DND-41 (cell line): ENCODE measurements around the gene FNDC4.

Experiments
- ATAC-seq: fragments of 200-7000 bp; cut with Tn5 transposase; 3 replicates; pipeline ENCODE4 v1.9.1; 2021; ENCODE audit warnings: low read depth; ENCODE audit not compliant: insufficient read depth
- DNase-seq: peaks from one replicate; pipeline ENCODE4 v3.0.0-alpha.2; 2020
- H2AFZ ChIP-seq: 2 replicates; pipeline ENCODE4 v1.6.0; 2012; ENCODE audit warnings: low read depth, low read length
- H3K27ac ChIP-seq: 2 replicates; pipeline ENCODE4 v1.5.1; 2012; ENCODE audit warnings: low read length, inconsistent platforms
- H3K27me3 ChIP-seq: fragments of 200-600 bp; sonication (generic); 2 replicates; pipeline ENCODE4 v1.6.0; 2012; ENCODE audit warnings: low read length, mild to moderate bottlenecking, inconsistent platforms; ENCODE audit not compliant: insufficient read depth, poor library complexity
- H3K36me3 ChIP-seq: 2 replicates; pipeline ENCODE4 v1.5.1; 2012; ENCODE audit warnings: low read length, inconsistent platforms; ENCODE audit not compliant: insufficient read depth
- H3K4me1 ChIP-seq: 2 replicates; pipeline ENCODE4 v1.5.1; 2012; ENCODE audit warnings: mild to moderate bottlenecking, low read length; ENCODE audit not compliant: insufficient read depth
- H3K4me2 ChIP-seq: 2 replicates; pipeline ENCODE4 v1.6.0; 2012; ENCODE audit warnings: mild to moderate bottlenecking, moderate library complexity, low read length, inconsistent platforms; ENCODE audit not compliant: insufficient read depth
- H3K4me3 ChIP-seq, 2 experiments: fragments of 200-600 bp in 1 of 2; shearing (Covaris generic) in 1 of 2; 2 replicates each; pipeline ENCODE4 v1.5.1; 2012 to 2016; ENCODE audit warnings: inconsistent platforms in 2 of 2, low read length in 2 of 2, mild to moderate bottlenecking in 2 of 2, low read depth in 1 of 2, moderate library complexity in 1 of 2
- H3K79me2 ChIP-seq: 2 replicates; pipeline ENCODE4 v1.6.0; 2012; ENCODE audit warnings: low read length, inconsistent platforms; ENCODE audit not compliant: insufficient read depth
- H3K9ac ChIP-seq: 2 replicates; pipeline ENCODE4 v1.6.0; 2012; ENCODE audit warnings: low read depth, mild to moderate bottlenecking, inconsistent platforms, low read length, moderate library complexity
- H3K9me3 ChIP-seq: 2 replicates; pipeline ENCODE4 v1.5.1; 2012; ENCODE audit warnings: low read length, moderate library complexity, mild to moderate bottlenecking, inconsistent platforms; ENCODE audit not compliant: insufficient read depth, severe bottlenecking
- H4K20me1 ChIP-seq: 2 replicates; pipeline ENCODE4 v1.6.0; 2012; ENCODE audit warnings: low read length; ENCODE audit not compliant: insufficient read depth
- CTCF ChIP-seq: IDR thresholded peaks from 2 replicates; pipeline ENCODE4 v1.5.1; 2012; ENCODE audit warnings: borderline replicate concordance, low read length, moderate library complexity, mild to moderate bottlenecking; ENCODE audit not compliant: poor library complexity, severe bottlenecking; ENCODE audit errors: extremely low read depth
- EZH2 ChIP-seq: IDR thresholded peaks from 3 replicates; pipeline ENCODE4 v1.6.1; 2012; ENCODE audit warnings: borderline replicate concordance, low read depth, mild to moderate bottlenecking, moderate library complexity, low read length, inconsistent platforms; ENCODE audit not compliant: severe bottlenecking

FNDC4 gene

GRCh38 chr2:27489498-27490397, 5.3 kb downstream of the FNDC4 start, which contains the start of gene IFT172:
TSS of gene IFT172 (minus strand) at chr2:27489743. CDS start at chr2:27489653, 90 bp downstream.
- no peaks in the 10 kb centered on the region for H4K20me1 ChIP-seq
- ATAC-seq (no peak), DNase-seq (no peak)
- no peak within 1 kb of the TSS for H3K9ac ChIP-seq
- no peak within 1 kb of the TSS for H3K27ac ChIP-seq
- no peak within 1 kb of the TSS for H3K4me3 ChIP-seq
- H3K27me3 ChIP-seq = peaks cover 6% of the 10 kb centered on the region
- no peaks in the 10 kb centered on the region for H3K36me3 ChIP-seq
- TF ChIP-seq CTCF = no peak
- TF ChIP-seq EZH2 = no peak
- no peaks in the 10 kb centered on the region for H3K79me2 ChIP-seq
- H2AFZ ChIP-seq = no peak within 1 kb of the TSS
- H3K4me1 ChIP-seq = no peaks in the 10 kb centered on the region
- H3K4me2 ChIP-seq = no peak within 1 kb of the TSS
- no peaks in the 10 kb centered on the region for H3K9me3 ChIP-seq

- TF ChIP-seq EZH2 (no peak), CTCF (no peak)
- Histone ChIP-seq H2AFZ (no peak overlapping the region), H3K4me3 (no peak overlapping the region), H3K9ac (no peak overlapping the region), H3K4me2 (no peak overlapping the region), H3K36me3 (no peaks in the 10 kb centered on the region), H3K9me3 (no peaks in the 10 kb centered on the region), H3K27me3 (peaks cover 6% of the 10 kb centered on the region), H3K27ac (no peak overlapping the region), H4K20me1 (no peaks in the 10 kb centered on the region), H3K4me1 (no peaks in the 10 kb centered on the region), H3K79me2 (no peaks in the 10 kb centered on the region)
- ATAC-seq (no peak), DNase-seq (no peak)
Measured at GRCh38 chr2:27489118-27489497, 5.9 kb downstream of the FNDC4 start.

- TF ChIP-seq EZH2 = no peak
- no peaks in the 10 kb centered on the region for H3K4me1 ChIP-seq
- no peak overlapping the region for H2AFZ ChIP-seq
- H3K27ac ChIP-seq = no peak overlapping the region
- DNase-seq (no peak), ATAC-seq (no peak)
- no peaks in the 10 kb centered on the region for H3K79me2 ChIP-seq
- H3K4me3 ChIP-seq = no peak overlapping the region
- H3K27me3 ChIP-seq = peaks cover 6% of the 10 kb centered on the region
- H3K36me3 ChIP-seq = no peaks in the 10 kb centered on the region
- no peak overlapping the region for H3K9ac ChIP-seq
- H3K9me3 ChIP-seq = no peaks in the 10 kb centered on the region
- no peaks in the 10 kb centered on the region for H4K20me1 ChIP-seq
- H3K4me2 ChIP-seq = no peak overlapping the region
Measured at GRCh38 chr2:27485496-27485895, 9.5 kb downstream of the FNDC4 start.

GRCh38 chr2:27471961-27472360, 23.0 kb downstream of the FNDC4 start:
- no peak for TF ChIP-seq EZH2
- TF ChIP-seq CTCF = no peak
- Histone ChIP-seq H3K4me2 (no peak overlapping the region), H3K4me3 (no peak overlapping the region), H4K20me1 (no peaks in the 10 kb centered on the region), H2AFZ (no peak overlapping the region), H3K79me2 (no peaks in the 10 kb centered on the region), H3K9me3 (no peaks in the 10 kb centered on the region), H3K27me3 (peaks cover 4% of the 10 kb centered on the region), H3K4me1 (no peaks in the 10 kb centered on the region), H3K27ac (no peak overlapping the region), H3K36me3 (no peaks in the 10 kb centered on the region), H3K9ac (no peak overlapping the region)
- ATAC-seq = no peak
- DNase-seq = no peak
